ENCODE data around the gene ADAMTS1. TPM values are rescaled to one million over a fixed set of nuclear protein-coding genes. Genes with fewer than 3 reads are reported as not detected.

ADAMTS1 gene
- total RNA-seq, 4 donors from 2014 or later, result 29.8 to 54.8 (median 44.3) TPM

- Histone ChIP-seq H3K27me3 (no peaks in the 10 kb centered on the region), H3K9me3 (no peaks in the 10 kb centered on the region), H3K36me3 (no peaks in the 10 kb centered on the region), H3K4me3 (no peak overlapping the region), H3K27ac (no peak overlapping the region), H3K4me1 (no peaks in the 10 kb centered on the region)
- TF ChIP-seq POLR2A (IDR thresholded peaks at IDR 0.05) (no peak), CTCF (IDR thresholded peaks at IDR 0.05) (no peak), EP300 (IDR thresholded peaks at IDR 0.05; ENCODE audit: low read depth) (no peak), POLR2AphosphoS5 (IDR thresholded peaks at IDR 0.05) (no peak)
- in situ Hi-C loops (cut with MboI; ENCODE audit: low pct_ligation_motif_present in 1 of 4, low pct_unique_long_range_greater_than_20kb in 1 of 4, low sequenced_read_pairs in 3 of 4) (no loop called here), intact Hi-C loops (cut with DNase I; ENCODE audit: low total_unique reads) (no loop called here)
- DNase-seq, result no peak
- 29 to 58% methylated on average over 3 of the region's 3 CpGs for WGBS, 2 donors (ENCODE audit: low coverage in 1 of 2)
These were observed 42.0 kb upstream of the ADAMTS1 start for GRCh38 chr21:26887251-26887650.

DNA sequence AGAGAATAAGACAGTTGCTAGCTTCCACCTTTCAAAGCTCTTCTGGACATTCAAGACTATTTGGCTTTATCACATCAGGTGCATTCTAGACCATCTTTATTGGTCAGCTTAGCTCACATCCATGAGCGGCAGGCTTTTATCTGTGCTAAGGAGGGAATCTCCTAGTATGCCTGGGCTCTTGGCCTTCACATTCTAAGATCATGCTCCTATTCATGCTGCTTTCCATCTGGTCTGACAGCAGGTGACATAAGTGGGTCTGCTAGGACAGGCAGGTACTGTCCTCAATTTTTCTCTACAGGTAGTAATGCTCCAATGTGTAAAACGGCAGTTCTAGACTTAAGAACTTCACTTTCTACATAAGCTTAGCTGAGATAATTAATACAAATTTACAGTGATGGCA, 39.2 kb upstream of the ADAMTS1 start:
- no peak for TF ChIP-seq POLR2A (IDR thresholded peaks at IDR 0.05)
- no peak for TF ChIP-seq CTCF (IDR thresholded peaks at IDR 0.05)
- TF ChIP-seq EP300 (IDR thresholded peaks at IDR 0.05; ENCODE audit: low read depth), result no peak
- TF ChIP-seq POLR2AphosphoS5 (IDR thresholded peaks at IDR 0.05), result no peak
- H3K9me3 ChIP-seq, result no peaks in the 10 kb centered on the region
- no peak overlapping the region for H3K27ac ChIP-seq
- no peak overlapping the region for H3K4me3 ChIP-seq
- H3K4me1 ChIP-seq, result no peaks in the 10 kb centered on the region
- 91 to 92% methylated on average over 2 of the region's 2 CpGs for WGBS, 2 donors (ENCODE audit: low coverage in 1 of 2)
- H3K36me3 ChIP-seq, result no peaks in the 10 kb centered on the region
- no peaks in the 10 kb centered on the region for H3K27me3 ChIP-seq
- DNase-seq, result no peak
- intact Hi-C loops (cut with DNase I; ENCODE audit: low total_unique reads), result no loop called here
- in situ Hi-C loops (cut with MboI; ENCODE audit: low pct_ligation_motif_present in 1 of 4, low pct_unique_long_range_greater_than_20kb in 1 of 4, low sequenced_read_pairs in 3 of 4), result no loop called here

GRCh38 chr21:26883768-26884167, 38.6 kb upstream of the ADAMTS1 start:
- 67 to 75% methylated on average over 2 of the region's 2 CpGs for WGBS, 2 donors (ENCODE audit: low coverage in 1 of 2)
- in situ Hi-C loops (cut with MboI; ENCODE audit: low pct_ligation_motif_present in 1 of 4, low pct_unique_long_range_greater_than_20kb in 1 of 4, low sequenced_read_pairs in 3 of 4), result no loop called here
- H3K27ac ChIP-seq, result no peak overlapping the region
- no peaks in the 10 kb centered on the region for H3K9me3 ChIP-seq
- H3K27me3 ChIP-seq, result no peaks in the 10 kb centered on the region
- intact Hi-C loops (cut with DNase I; ENCODE audit: low total_unique reads), result no loop called here
- TF ChIP-seq POLR2AphosphoS5 (IDR thresholded peaks at IDR 0.05) (no peak), CTCF (IDR thresholded peaks at IDR 0.05) (no peak), POLR2A (IDR thresholded peaks at IDR 0.05) (no peak), EP300 (IDR thresholded peaks at IDR 0.05; ENCODE audit: low read depth) (no peak)
- H3K36me3 ChIP-seq, result no peaks in the 10 kb centered on the region
- H3K4me1 ChIP-seq, result no peaks in the 10 kb centered on the region
- no peak for DNase-seq
- H3K4me3 ChIP-seq, result no peak overlapping the region

DNA sequence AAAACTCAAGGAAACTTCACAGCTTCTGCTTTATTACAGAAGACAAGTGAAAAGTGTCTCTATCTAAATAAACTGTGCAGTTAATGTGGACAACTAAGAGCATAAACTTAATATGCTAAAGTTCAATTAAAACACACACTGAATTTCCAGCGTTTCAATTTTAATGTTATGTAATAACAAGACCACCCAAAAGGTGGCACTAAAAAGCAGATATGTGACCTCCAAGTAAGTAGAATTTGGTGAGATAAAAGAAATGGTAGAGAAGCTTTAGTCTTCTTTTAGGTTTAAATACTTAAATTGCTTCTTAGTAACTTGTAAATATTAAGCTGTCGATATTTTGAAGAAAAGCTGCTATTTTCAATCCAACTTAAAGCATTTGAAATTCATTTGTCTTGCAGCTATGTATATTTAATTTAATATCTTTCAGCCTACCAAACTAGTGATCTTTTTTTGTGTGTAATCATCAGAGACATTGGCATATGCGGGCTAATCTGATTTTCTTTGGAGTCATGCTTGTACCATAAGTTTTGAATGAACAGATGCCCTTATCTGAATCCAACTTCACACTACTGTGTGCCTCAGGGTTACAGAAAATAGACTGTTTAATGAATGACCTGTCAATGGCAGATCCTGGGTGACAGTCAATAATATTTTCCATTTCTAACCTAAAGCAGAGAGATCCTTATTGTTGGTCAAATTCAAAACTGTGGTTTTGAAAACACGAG, 36.5 kb upstream of the ADAMTS1 start:
- in situ Hi-C loops (cut with MboI; ENCODE audit: low pct_ligation_motif_present in 1 of 4, low pct_unique_long_range_greater_than_20kb in 1 of 4, low sequenced_read_pairs in 3 of 4), result no loop called here
- Histone ChIP-seq H3K27me3 (no peaks in the 10 kb centered on the region), H3K27ac (no peak overlapping the region), H3K4me1 (no peaks in the 10 kb centered on the region), H3K36me3 (no peaks in the 10 kb centered on the region), H3K4me3 (no peak overlapping the region), H3K9me3 (no peaks in the 10 kb centered on the region)
- no peak for DNase-seq
- 58 to 66% methylated on average over 4 of the region's 4 CpGs for WGBS, 2 donors (ENCODE audit: low coverage in 1 of 2)
- TF ChIP-seq CTCF (IDR thresholded peaks at IDR 0.05) (peak in 1 of 5 experiments; percentile 24), EP300 (IDR thresholded peaks at IDR 0.05; ENCODE audit: low read depth) (no peak)
- intact Hi-C loops (cut with DNase I; ENCODE audit: low total_unique reads), result no loop called here
